ENCODE measurements around the gene NOC2L.

- TF ChIP-seq CTCF (optimal IDR thresholded peaks at IDR 0.05 in 1 of 3, IDR thresholded peaks at IDR 0.05 in 1 of 3, conservative IDR thresholded peaks at IDR 0.05 in 1 of 3; ENCODE audit: extremely low read depth in 1 of 3, insufficient read depth in 2 of 3, low read length in 3 of 3) (no peak), EZH2 (IDR thresholded peaks at IDR 0.05; ENCODE audit: low read length) (no peak)
Measured at GRCh38 chr1:1001057-1001783, 42.2 kb upstream of the NOC2L start.

Data from keratinocyte (primary cell).